Fibroblast of mammary gland (primary cell): ENCODE results near the gene TSPAN32.
"Not testable (repeated sequence)": the region's sequence is repeated elsewhere in the genome, so short reads cannot be mapped to it uniquely, and the experiment has no call there.

ENCODE experiments used
- DNase-seq: peaks from one replicate; pipeline ENCODE4 v3.0.0-alpha.2; 2010; ENCODE audit warnings: low read depth
- H3K4me3 ChIP-seq: 2 replicates; pipeline ENCODE4 v1.5.1; 2011; ENCODE audit warnings: low read depth, mild to moderate bottlenecking, low read length, moderate library complexity; ENCODE audit not compliant: control insufficient read depth
- TF ChIP-seq, protein P1 (sequence below): conservative IDR thresholded peaks from 2 replicates; pipeline ENCODE4 v1.5.1; 2011; ENCODE audit warnings: low read depth, low read length, inconsistent platforms; ENCODE audit not compliant: control insufficient read depth, insufficient read depth

TSPAN32 gene

DNA sequence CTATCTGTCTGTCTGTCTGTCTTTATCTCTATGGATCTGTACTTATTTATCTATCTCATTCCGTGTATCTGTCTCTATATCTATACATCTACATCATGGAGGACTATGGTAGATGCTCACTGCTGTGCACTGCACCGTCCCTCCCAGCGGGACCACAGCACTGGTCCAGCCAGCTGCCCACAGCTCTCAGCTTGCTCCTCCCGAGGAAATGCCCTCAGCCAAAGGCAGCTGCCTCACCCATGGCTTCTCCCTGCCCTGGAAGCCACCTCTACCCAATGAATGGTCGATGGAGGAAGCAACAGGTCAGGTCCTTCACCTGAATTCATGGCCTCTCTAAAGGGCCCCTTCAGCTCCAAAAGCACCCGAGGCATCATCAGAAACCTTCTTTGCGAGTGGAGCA is 60.6 kb downstream of the TSPAN32 start:
- DNase-seq = no peak
- TF ChIP-seq, protein P1, sequence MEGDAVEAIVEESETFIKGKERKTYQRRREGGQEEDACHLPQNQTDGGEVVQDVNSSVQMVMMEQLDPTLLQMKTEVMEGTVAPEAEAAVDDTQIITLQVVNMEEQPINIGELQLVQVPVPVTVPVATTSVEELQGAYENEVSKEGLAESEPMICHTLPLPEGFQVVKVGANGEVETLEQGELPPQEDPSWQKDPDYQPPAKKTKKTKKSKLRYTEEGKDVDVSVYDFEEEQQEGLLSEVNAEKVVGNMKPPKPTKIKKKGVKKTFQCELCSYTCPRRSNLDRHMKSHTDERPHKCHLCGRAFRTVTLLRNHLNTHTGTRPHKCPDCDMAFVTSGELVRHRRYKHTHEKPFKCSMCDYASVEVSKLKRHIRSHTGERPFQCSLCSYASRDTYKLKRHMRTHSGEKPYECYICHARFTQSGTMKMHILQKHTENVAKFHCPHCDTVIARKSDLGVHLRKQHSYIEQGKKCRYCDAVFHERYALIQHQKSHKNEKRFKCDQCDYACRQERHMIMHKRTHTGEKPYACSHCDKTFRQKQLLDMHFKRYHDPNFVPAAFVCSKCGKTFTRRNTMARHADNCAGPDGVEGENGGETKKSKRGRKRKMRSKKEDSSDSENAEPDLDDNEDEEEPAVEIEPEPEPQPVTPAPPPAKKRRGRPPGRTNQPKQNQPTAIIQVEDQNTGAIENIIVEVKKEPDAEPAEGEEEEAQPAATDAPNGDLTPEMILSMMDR = no peak
- no peak overlapping the region for H3K4me3 ChIP-seq

DNA sequence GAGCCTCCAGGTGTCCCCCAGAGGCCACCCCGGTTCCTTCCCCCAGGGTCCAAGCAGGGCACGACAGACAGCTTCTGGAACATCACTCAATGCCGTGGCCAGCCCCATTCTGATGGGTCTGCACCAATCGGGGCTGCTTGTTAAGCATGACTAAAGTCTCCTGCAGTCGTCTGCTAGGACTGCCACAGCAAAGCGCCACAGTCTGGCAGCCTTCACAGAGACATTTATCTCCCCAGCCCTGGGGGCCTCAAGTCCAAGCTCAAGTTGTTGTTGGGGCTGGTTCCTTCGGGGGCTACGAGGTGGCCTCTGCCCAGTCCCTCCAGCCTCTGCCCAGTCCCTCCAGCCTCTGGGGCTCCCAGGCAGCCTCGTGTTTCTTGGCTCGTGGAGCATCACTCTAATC is 61.3 kb downstream of the TSPAN32 start:
- no peak overlapping the region for H3K4me3 ChIP-seq
- TF ChIP-seq, protein P1 = no peak

DNA sequence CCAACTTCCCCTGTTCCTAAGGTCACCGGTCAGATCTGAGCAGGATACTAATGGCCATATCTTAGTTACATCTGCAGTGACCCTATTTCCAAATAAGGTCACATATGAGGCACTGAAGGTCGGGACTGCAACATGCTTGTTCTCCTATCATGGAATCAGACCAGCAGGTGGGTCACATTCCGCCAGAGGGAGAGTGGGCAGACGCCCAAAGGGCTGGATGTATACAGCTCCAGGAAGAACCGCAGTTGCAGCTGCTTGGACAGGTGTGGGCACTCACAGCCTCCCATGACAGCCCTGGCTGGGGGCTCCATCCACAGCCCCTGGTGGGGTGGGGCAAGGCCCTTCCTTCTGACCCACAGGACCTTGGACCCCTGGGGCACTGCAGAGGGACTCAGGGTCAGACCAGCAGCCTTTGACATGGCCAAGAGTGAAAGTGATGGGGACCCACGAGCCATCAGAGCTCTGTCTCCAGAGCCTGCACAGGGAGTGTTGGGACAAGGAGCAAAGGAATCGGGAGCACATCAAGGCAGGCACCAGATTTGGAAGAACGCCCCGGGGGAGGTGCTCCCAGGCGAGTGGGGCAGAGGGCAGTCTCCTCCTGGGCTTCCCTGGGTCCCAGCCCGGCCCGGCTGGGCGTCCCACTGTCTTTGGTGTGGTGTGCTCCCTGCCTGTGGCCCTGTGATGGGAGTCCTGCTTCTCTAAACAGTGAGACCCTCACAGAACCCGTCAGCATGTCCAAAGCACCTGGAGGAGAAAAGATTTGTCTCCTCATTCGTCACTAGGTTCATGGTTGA is 62.0 kb downstream of the TSPAN32 start:
- TF ChIP-seq, protein P1 = no peak
- no peak overlapping the region for H3K4me3 ChIP-seq
- DNase-seq = no peak

More for the DNA sequence above, 61.3 kb downstream of the TSPAN32 start:
- no peak for DNase-seq

DNA sequence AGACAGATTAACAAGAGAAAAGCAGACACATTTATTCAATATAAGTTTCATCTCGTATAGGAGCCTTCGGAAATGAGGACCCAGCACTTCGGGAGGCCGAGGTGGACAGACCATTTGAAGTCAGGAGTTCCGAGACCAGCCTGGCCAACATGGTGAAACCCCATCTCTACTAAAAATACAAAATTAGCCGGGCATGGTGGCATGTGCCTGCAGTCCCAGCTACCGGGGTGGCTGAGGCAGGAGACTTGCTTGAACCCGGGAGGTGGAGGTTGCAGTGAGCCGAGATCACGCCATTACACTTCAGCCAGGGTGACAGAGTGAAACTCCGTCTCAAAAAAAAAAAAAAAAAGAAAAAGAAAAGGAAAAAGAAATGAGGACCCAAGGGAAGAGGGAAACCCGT is 62.6 kb downstream of the TSPAN32 start:
- not testable (repeated sequence) for H3K4me3 ChIP-seq, DNase-seq

DNA sequence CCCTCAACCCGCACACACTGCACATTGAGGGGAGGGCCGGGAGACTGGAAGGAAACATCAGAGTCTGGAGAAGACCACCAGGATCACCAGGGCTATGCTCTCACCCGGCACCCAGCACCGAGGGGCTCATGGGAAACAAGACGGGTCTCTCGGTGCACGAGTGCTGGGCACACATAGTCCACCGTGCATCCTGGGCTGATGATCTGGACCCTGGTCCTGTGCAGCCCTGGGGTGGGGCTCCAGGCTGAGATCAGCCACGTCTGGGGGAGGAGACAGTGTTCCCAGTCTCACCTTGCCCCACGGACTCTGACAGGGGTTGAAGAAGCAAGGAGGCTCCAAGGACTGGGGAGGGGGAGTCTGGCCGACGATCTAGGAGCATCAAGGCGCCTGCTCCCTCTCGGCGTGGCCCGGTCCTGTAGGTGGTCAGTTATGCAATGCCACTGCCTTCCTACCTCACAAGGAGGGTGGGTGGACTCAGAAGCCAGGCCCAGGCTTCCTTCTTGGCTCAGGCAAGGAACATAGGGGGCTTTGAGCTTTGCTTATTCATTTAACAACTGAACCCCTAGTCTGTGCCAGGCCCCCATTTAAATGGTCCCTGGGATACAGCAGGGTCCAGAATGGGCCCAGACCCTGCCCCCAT is 63.9 kb downstream of the TSPAN32 start:
- H3K4me3 ChIP-seq = no peak overlapping the region
- no peak for DNase-seq
- TF ChIP-seq, protein P1 = no peak

DNA sequence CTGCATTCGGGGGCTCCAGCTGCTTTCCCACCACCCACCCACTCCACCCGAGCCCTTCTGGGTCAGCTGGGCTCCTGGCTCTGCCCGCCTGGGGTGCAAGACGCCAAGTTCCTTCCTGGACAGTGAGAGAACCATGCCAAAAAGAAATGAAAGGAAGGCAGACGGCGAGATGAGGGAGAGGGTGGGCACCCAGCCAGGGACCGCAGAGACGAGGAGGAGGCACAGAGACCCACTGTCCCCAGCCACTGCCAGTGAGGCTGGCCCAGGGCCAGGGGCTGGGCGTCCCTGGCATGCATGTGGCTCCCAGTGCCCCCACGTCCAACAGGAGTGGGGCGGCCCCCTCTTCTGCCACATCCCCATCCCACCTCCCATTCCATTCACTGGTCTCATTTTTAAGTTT is 64.5 kb downstream of the TSPAN32 start:
- TF ChIP-seq, protein P1 = no peak
- DNase-seq = no peak
- H3K4me3 ChIP-seq = no peak overlapping the region

DNA sequence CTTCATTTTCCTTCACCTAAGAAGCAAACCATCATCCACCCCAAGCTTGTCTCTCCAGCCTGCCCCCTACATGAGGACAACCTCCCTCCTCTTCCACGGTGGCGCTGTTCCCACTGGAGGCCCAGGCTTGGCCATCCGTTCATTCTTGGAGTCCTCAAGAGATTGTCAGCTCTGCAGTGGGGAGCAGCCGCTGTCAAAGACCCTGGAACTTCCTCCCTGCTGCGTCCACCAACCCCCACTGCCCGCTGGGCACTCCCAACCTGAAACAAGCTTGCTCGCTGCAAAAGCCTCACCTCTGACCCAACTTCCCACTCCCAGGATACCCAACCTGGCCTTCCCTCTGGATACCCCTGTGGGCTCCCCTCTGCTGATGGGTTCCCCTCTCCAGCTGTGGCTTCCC is 64.9 kb downstream of the TSPAN32 start:
- TF ChIP-seq, protein P1 = no peak
- H3K4me3 ChIP-seq = no peak overlapping the region
- DNase-seq = no peak
